ENCODE results near the gene ATP9B. TPM values are rescaled to one million over a fixed set of nuclear protein-coding genes. Genes with fewer than 3 reads are reported as not detected.

The ATP9B gene
- total RNA-seq, 2 donors from 2014 or later = 27.4 to 29.2 TPM

GRCh38 chr18:79420033-79420745, 351.0 kb downstream of the ATP9B start:
- ATAC-seq (no peak), DNase-seq (no peak)
- intact Hi-C loops (cut with DNase I, micrococcal nuclease) = no loop called here

DNA sequence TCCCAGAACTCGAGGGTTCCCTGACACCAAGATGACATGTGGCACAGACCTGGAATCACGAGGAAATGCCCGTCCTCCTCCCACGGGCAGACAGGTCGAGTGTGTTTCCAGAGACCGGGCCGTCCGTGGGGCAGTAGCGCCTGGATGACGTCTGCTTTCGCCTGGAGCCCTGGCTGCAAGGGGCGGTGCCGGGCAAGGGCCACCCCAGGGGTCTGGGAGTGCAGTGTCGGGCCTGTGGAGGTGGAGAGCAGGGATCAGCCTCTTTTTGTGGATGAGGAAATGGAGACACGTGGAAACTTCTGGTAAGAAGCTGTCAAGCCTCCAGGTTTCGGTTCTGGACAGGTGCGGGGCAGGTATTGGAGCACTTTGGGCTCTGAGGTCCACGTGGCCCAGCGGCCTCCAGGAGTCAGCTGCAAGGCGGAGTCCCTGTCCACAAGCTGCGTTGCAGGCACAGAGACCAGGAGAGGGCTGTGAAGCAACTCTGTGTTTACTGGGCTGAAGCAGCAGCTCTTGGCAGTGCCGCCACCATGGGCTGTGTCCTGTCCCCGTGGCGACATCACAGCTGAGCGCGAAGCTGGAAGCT, 352.2 kb downstream of the ATP9B start:
- no peak for DNase-seq
- intact Hi-C loops (cut with DNase I, micrococcal nuclease) = no loop called here
- no peak for ATAC-seq

DNA sequence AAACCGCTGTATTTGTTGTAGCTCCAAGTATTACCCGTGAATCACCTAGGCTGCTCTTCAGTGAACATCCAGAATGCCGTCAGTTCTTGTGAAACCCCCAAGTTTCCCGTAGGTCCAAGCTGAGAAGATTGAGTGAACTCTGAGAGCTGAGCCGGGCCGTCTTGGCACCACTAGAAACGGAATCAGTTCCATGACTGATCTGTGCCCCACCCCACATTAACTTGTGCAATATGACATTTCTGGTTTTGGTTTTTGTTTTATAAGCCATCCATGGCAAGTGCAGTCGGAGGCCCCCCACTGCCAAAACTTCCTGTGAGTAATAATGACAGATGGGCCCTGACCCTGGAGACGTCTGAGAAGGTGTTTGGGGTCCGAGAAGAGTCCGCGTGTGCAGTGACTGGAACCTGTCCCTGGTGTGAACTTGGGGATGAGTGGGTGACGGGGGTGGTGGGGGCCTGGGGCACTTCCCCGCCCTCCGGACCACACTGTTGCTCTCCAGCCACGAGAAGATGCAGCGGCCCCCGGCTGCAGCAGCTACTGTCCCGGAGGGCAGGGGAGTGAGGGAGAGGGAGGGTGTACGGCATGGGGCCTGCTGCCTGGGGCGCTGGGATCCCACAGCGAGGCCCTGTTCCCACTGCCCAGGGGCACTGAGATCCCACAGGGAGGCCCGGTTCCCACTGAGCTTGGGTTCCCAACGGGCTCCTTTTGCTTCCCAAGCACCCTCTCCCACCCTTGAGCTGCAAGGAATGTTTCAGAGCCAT, 353.0 kb downstream of the ATP9B start:
- DNase-seq (no peak), ATAC-seq (no peak)
- intact Hi-C loops (cut with DNase I, micrococcal nuclease) = no loop called here

DNA sequence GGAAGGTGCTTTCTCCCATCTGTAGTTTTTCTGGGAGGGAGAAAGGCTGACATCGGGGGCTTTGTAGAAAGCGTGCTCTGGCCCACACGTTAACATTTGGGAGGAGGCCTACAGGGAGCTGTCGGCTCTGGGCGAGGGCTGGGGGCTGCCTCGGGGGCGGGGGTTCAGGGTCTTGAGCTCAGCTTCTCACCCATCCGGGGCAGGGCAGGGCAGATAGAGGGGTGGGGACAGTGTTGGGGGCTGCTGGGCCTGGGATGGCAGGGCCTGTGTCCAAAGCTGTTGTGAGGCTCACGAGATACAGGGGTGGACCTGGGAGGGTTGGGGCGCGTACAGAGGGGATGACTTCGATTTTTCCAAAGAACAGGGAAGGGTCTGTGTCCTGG, 353.6 kb downstream of the ATP9B start:
- DNase-seq (no peak), ATAC-seq (no peak)
- intact Hi-C loops (cut with DNase I, micrococcal nuclease) = no loop called here

DNA sequence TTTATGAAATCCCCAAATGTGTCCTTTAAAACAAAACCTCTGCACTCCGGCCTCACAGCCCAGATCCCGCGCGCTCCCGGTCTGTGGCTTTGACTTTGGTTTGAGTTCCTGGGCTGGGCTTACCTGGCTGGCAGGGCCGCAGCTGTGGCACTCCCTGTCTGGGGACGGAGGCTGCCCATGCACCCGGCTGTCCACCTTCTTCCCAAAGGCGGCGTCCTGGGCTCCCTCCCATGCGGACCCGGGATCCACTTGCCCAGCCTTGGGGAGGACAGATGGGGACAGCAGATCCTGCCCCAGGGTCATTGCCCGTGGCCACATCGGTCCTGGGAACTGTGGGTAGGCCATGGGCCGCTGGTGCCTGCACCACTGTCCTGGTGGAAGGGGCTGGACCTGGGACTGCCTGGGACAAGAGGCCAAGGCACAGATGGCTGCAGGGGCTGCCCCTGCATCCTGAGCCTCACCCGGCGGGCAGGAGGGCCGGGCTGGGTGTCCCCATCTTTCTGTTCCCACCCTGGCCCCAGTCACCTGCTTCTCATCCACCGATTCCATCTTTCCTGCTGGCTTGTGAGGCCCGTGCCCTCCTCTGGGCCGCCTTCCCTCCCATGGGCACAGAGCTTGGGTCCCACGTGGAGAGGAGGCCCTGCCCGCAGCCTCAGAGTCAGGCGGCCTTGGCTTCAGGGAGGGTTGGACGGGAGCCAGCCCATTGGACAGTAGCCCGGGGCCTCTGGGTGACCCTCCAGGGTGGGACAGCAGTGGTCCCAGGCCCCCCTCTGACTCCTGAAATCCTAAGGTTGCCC, 354.2 kb downstream of the ATP9B start:
- DNase-seq = no peak
- intact Hi-C loops (cut with DNase I, micrococcal nuclease) = no loop called here
- ATAC-seq = no peak

DNA sequence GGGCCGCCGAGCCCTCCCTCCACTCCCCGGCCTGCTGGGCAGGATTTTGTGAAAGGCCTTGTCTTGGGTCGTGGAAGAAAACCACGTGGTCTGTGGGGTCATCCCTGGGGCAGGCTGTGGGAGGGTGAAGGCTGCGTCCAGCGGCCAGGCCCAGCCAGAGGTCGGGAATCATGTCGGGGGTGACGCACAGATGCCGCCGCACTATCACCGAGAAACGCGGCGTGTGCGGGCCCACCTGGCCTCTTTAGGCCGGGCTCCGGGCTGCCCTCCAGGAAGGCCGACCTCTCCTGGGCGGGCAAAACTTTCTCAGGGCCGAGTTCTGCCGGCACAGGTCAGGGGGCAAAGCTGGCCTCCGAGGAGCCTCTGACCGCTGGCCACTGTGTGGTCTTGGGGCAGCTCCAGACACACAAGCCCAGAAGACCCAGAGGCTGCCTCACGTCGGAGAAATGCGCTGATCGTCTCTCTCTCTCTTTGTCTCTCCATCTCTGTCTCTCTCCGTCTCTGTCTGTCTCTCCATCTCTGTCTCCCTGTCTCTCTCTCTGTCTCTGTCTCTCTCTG, 354.9 kb downstream of the ATP9B start:
- ATAC-seq (no peak), DNase-seq (no peak)

GRCh38 chr18:79424880-79425568, 355.8 kb downstream of the ATP9B start:
- no peak for DNase-seq
- intact Hi-C loops (cut with DNase I, micrococcal nuclease) = no loop called here
- ATAC-seq = no peak

More for the DNA sequence above, 354.9 kb downstream of the ATP9B start:
- intact Hi-C loops (cut with DNase I, micrococcal nuclease) = no loop called here

GRCh38 chr18:79425569-79425886, 356.3 kb downstream of the ATP9B start:
- intact Hi-C loops (cut with DNase I, micrococcal nuclease) = no loop called here
- ATAC-seq = no peak
- DNase-seq = no peak

- ATAC-seq = no peak
- intact Hi-C loops (cut with DNase I, micrococcal nuclease) = no loop called here
Measured at GRCh38 chr18:79426376-79427300, 357.4 kb downstream of the ATP9B start.

GRCh38 chr18:79427368-79428225, 358.4 kb downstream of the ATP9B start:
- intact Hi-C loops (cut with DNase I, micrococcal nuclease) = no loop called here
- ATAC-seq (no peak), DNase-seq (no peak)

More at GRCh38 chr18:79426376-79427300, 357.4 kb downstream of the ATP9B start:
- no peak for DNase-seq

Other genes starting within 250 kb of the ATP9B start
- gene SALL3, start 89.6 kb upstream of the ATP9B start, total RNA-seq = not detected